Effector memory CD4-positive, alpha-beta T cell (primary cell): Measurements from ENCODE around the gene LPGAT1.

Source experiments
- DNase-seq, 3 donors: peaks; one replicate each; pipeline ENCODE4 v3.0.0-alpha.2; 2020
- H3K27ac ChIP-seq: 2 replicates; pipeline ENCODE4 v1.7.0; 2013; ENCODE audit warnings: mild to moderate bottlenecking, low read length, moderate library complexity; ENCODE audit not compliant: insufficient read depth, poor library complexity, severe bottlenecking
- H3K27me3 ChIP-seq: replicated peaks from 2 replicates; pipeline ENCODE4 v1.7.0; 2013; ENCODE audit warnings: mild to moderate bottlenecking, low read length; ENCODE audit not compliant: insufficient read depth, control insufficient read depth, poor library complexity, severe bottlenecking
- H3K36me3 ChIP-seq: 2 replicates; pipeline ENCODE4 v1.7.0; 2013; ENCODE audit warnings: mild to moderate bottlenecking, low read length, moderate library complexity; ENCODE audit not compliant: control insufficient read depth, insufficient read depth
- H3K4me1 ChIP-seq: 2 replicates; pipeline ENCODE4 v1.7.0; 2013; ENCODE audit warnings: low read length, mild to moderate bottlenecking; ENCODE audit not compliant: control insufficient read depth, insufficient read depth, poor library complexity, severe bottlenecking
- H3K4me3 ChIP-seq: 2 replicates; pipeline ENCODE4 v1.7.0; 2013; ENCODE audit warnings: low read length, low read depth, mild to moderate bottlenecking; ENCODE audit not compliant: insufficient read depth, poor library complexity, severe bottlenecking
- H3K9me3 ChIP-seq: 2 replicates; pipeline ENCODE4 v1.7.0; 2013; ENCODE audit warnings: mild to moderate bottlenecking, low read length, moderate library complexity; ENCODE audit not compliant: control insufficient read depth

LPGAT1 gene

GRCh38 chr1:211811126-211811525, 19.4 kb downstream of the LPGAT1 start:
- Histone ChIP-seq H3K9me3 (no peaks in the 10 kb centered on the region), H3K4me1 (no peaks in the 10 kb centered on the region)

GRCh38 chr1:211808475-211808874, 22.1 kb downstream of the LPGAT1 start:
- Histone ChIP-seq H3K9me3 (no peaks in the 10 kb centered on the region), H3K4me3 (no peak overlapping the region), H3K36me3 (peaks cover 4% of the 10 kb centered on the region), H3K27me3 (no peaks in the 10 kb centered on the region), H3K4me1 (no peaks in the 10 kb centered on the region), H3K27ac (no peak overlapping the region)
- DNase-seq, result no peak

More at GRCh38 chr1:211811126-211811525, 19.4 kb downstream of the LPGAT1 start:
- Histone ChIP-seq H3K4me3 (no peak overlapping the region), H3K27me3 (no peaks in the 10 kb centered on the region), H3K27ac (no peak overlapping the region), H3K36me3 (peaks cover 2% of the 10 kb centered on the region)
- DNase-seq, result no peak

- Histone ChIP-seq H3K4me1 (no peaks in the 10 kb centered on the region), H3K27me3 (no peaks in the 10 kb centered on the region), H3K9me3 (no peaks in the 10 kb centered on the region), H3K4me3 (no peak overlapping the region), H3K36me3 (peaks cover 7% of the 10 kb centered on the region), H3K27ac (no peak overlapping the region)
- DNase-seq, result no peak
These were observed 25.6 kb downstream of the LPGAT1 start for GRCh38 chr1:211804915-211805314.

- Histone ChIP-seq H3K4me1 (no peaks in the 10 kb centered on the region), H3K36me3 (peaks cover 8% of the 10 kb centered on the region), H3K4me3 (no peak overlapping the region), H3K27ac (no peak overlapping the region), H3K27me3 (no peaks in the 10 kb centered on the region), H3K9me3 (no peaks in the 10 kb centered on the region)
- no peak for DNase-seq
These were observed 29.5 kb downstream of the LPGAT1 start for GRCh38 chr1:211800925-211801607.

- Histone ChIP-seq H3K27ac (no peak overlapping the region), H3K4me3 (no peak overlapping the region), H3K27me3 (no peaks in the 10 kb centered on the region), H3K36me3 (peaks cover 5% of the 10 kb centered on the region), H3K4me1 (no peaks in the 10 kb centered on the region), H3K9me3 (no peaks in the 10 kb centered on the region)
- no peak for DNase-seq
These were observed 32.6 kb downstream of the LPGAT1 start for GRCh38 chr1:211797994-211798393.

GRCh38 chr1:211791979-211792378, 38.6 kb downstream of the LPGAT1 start:
- H3K9me3 ChIP-seq, result no peaks in the 10 kb centered on the region
- peaks cover 3% of the 10 kb centered on the region for H3K36me3 ChIP-seq
- DNase-seq, result no peak
- no peaks in the 10 kb centered on the region for H3K4me1 ChIP-seq
- H3K27me3 ChIP-seq, result no peaks in the 10 kb centered on the region
- H3K4me3 ChIP-seq, result no peak overlapping the region
- H3K27ac ChIP-seq, result no peak overlapping the region

- Histone ChIP-seq H3K36me3 (peaks cover 7% of the 10 kb centered on the region), H3K4me1 (no peaks in the 10 kb centered on the region), H3K9me3 (no peaks in the 10 kb centered on the region), H3K4me3 (no peak overlapping the region), H3K27ac (no peak overlapping the region), H3K27me3 (no peaks in the 10 kb centered on the region)
- no peak for DNase-seq
These were observed 40.7 kb downstream of the LPGAT1 start for GRCh38 chr1:211789641-211790464.

- no peak for DNase-seq
- Histone ChIP-seq H3K4me1 (no peaks in the 10 kb centered on the region), H3K9me3 (no peaks in the 10 kb centered on the region), H3K27ac (no peak overlapping the region), H3K27me3 (no peaks in the 10 kb centered on the region), H3K36me3 (peaks cover 7% of the 10 kb centered on the region), H3K4me3 (no peak overlapping the region)
These were observed 41.9 kb downstream of the LPGAT1 start for GRCh38 chr1:211788626-211789025.

- Histone ChIP-seq H3K27ac (no peak overlapping the region), H3K4me1 (no peaks in the 10 kb centered on the region), H3K4me3 (no peak overlapping the region), H3K9me3 (no peaks in the 10 kb centered on the region), H3K36me3 (peaks cover 12% of the 10 kb centered on the region), H3K27me3 (no peaks in the 10 kb centered on the region)
- DNase-seq, result no peak
These were observed 46.7 kb downstream of the LPGAT1 start for GRCh38 chr1:211783897-211784296.

- Histone ChIP-seq H3K4me1 (no peaks in the 10 kb centered on the region), H3K27ac (no peak overlapping the region), H3K27me3 (no peaks in the 10 kb centered on the region), H3K4me3 (no peak overlapping the region), H3K36me3 (peaks cover 12% of the 10 kb centered on the region), H3K9me3 (no peaks in the 10 kb centered on the region)
- no peak for DNase-seq
These were observed 47.3 kb downstream of the LPGAT1 start for GRCh38 chr1:211783266-211783665.
